K562 (cell line): ENCODE data around the gene SUMO3. TPM values are rescaled to one million over a fixed set of nuclear protein-coding genes. Genes with fewer than 3 reads are reported as not detected.
A peak's percentile ranks its signal among the peaks of the same experiment; 100 is the strongest.

Source experiments
- BHLHE40 ChIP-seq: IDR thresholded peaks from 2 replicates; pipeline ENCODE4 v1.6.1; 2011; ENCODE audit warnings: low read length, improper control_type of control experiment
- CBX8 ChIP-seq: fragments of 200-600 bp; sonication (generic); IDR thresholded peaks from 2 replicates; pipeline ENCODE4 v1.6.1; 2012; ENCODE audit warnings: borderline replicate concordance, mixed run types, low read depth, mild to moderate bottlenecking, moderate library complexity, mixed read lengths, low read length, control low read depth, inconsistent platforms; ENCODE audit not compliant: poor library complexity, severe bottlenecking; ENCODE audit errors: extremely low read depth
- CLOCK ChIP-seq: fragments of 250-450 bp; sonication (Bioruptor Pico); IDR thresholded peaks from 2 replicates; pipeline ENCODE4 v1.4.0; 2020; ENCODE audit warnings: mild to moderate bottlenecking, moderate library complexity, borderline replicate concordance
- EGR1 ChIP-seq: fragments of 450-650 bp; conservative IDR thresholded peaks from 2 replicates; pipeline ENCODE4 v1.6.1; 2017; ENCODE audit warnings: mild to moderate bottlenecking
- FOXM1 ChIP-seq, 2 experiments: fragments of 450-650 bp in 1 of 2; sonication (generic) in 1 of 2; formaldehyde crosslinking in 1 of 2; IDR thresholded peaks; 2 replicates each; pipeline versions ENCODE4 v1.6.1 to v1.9.0; 2017 to 2022; ENCODE audit warnings: low read depth in 2 of 2, mild to moderate bottlenecking in 2 of 2, missing genetic modification reagents in 1 of 2, moderate library complexity in 1 of 2
- HDAC1 ChIP-seq, 2 experiments: fragments of 450-650 bp; IDR thresholded peaks; 2 replicates each; pipeline ENCODE4 v1.6.1; 2016 to 2017; ENCODE audit warnings: inconsistent platforms in 1 of 2, mild to moderate bottlenecking in 1 of 2, moderate library complexity in 1 of 2
- ID3 ChIP-seq, 2 experiments: fragments of 250-450 bp in 1 of 2; fragments of 450-650 bp in 1 of 2; sonication (Bioruptor Pico) in 1 of 2; IDR thresholded peaks; 2 replicates each; pipeline versions ENCODE4 v1.6.1 to v1.8.0; 2016 to 2021; ENCODE audit warnings: mild to moderate bottlenecking in 2 of 2, moderate library complexity in 2 of 2, missing compliant biosample characterization in 1 of 2, missing genetic modification characterization in 1 of 2
- JUND ChIP-seq, 2 experiments: IDR thresholded peaks; 2 replicates in 1 of 2; 3 replicates in 1 of 2; pipeline ENCODE4 v1.6.1; 2011; ENCODE audit warnings: borderline replicate concordance in 2 of 2, low read depth in 2 of 2, low read length in 2 of 2, improper control_type of control experiment in 1 of 2, missing biosample characterization in 1 of 2, missing genetic modification characterization in 1 of 2, missing genetic modification reagents in 1 of 2
- MAFF ChIP-seq: IDR thresholded peaks from 2 replicates; pipeline ENCODE4 v1.6.1; 2012; ENCODE audit warnings: low read length, improper control_type of control experiment
- SMAD4 ChIP-seq: fragments of 250-450 bp; sonication (Bioruptor Pico); conservative IDR thresholded peaks from 2 replicates; pipeline ENCODE4 v1.8.0; 2021; ENCODE audit warnings: inconsistent platforms, mild to moderate bottlenecking, moderate library complexity
- TRIM28 ChIP-seq: fragments of 450-650 bp; IDR thresholded peaks from 2 replicates; pipeline ENCODE4 v1.6.1; 2017
- XRCC5 ChIP-seq: fragments of 200-400 bp; formaldehyde crosslinking; IDR thresholded peaks from 2 replicates; pipeline ENCODE4 v1.6.1; 2017; ENCODE audit warnings: low read depth, mild to moderate bottlenecking, low read length
- ZC3H11A ChIP-seq: IDR thresholded peaks from 2 replicates; pipeline ENCODE4 v1.6.1; 2012; ENCODE audit warnings: low read depth, low read length, improper control_type of control experiment
- ZNF77 ChIP-seq: fragments of 250-450 bp; sonication (Bioruptor Pico); IDR thresholded peaks from 2 replicates; pipeline ENCODE4 v1.5.0; 2020
- polyA plus RNA-seq, 8 experiments: library from polyadenylated mRNA; depleted of rRNA in 4 of 8; stranded (reverse) in 5 of 8; unstranded in 3 of 8; fragments of >200 nt; fragmentation: Nextera tagmentation in 2 of 8; fragmentation: Illumina TruSeq in 1 of 8; extraction: Ambion mirVana in 2 of 8; extraction: Trizol in 1 of 8; gene quantifications; 2 replicates each; pipeline versions ENCODE4 v1.2.1 to v1.2.3, GENCODE V29; 2011 to 2014; ENCODE audit warnings: inconsistent platforms in 1 of 8, missing spikeins in 1 of 8
- total RNA-seq, 7 experiments: library from RNA; depleted of rRNA in 6 of 7; stranded (reverse); fragments of >200 nt in 6 of 7; fragmentation: Illumina TruSeq in 2 of 7; extraction: Trizol in 2 of 7; gene quantifications; 2 replicates each; pipeline versions ENCODE4 v1.2.1 to v1.2.3, GENCODE V29; 2011 to 2021; ENCODE audit warnings: low replicate concordance in 1 of 7
- TF ChIP-seq, protein P1 (sequence below): fragments of 450-650 bp; formaldehyde crosslinking; IDR thresholded peaks from 2 replicates; pipeline ENCODE4 v1.4.0; 2022; ENCODE audit warnings: mild to moderate bottlenecking, moderate library complexity

Gene SUMO3
- total and polyA plus RNA-seq, 9 of the 15 experiments (the other 6 are each of a cell fraction or from before 2014, with no cell fraction given): 13.9 to 143 (median 113) TPM

GRCh38 chr21:44866780-44867179 lies 48.9 kb upstream of the SUMO3 start (continued):
- TF ChIP-seq CBX8 (no peak), ZNF77 (no peak), EGR1 (no peak), FOXM1 (IDR thresholded peaks at IDR 0.05; ENCODE audit: low read depth) (no peak), FOXM1 (CRISPR knock-in tag; IDR thresholded peaks at IDR 0.05; ENCODE audit: low read depth) (no peak), MAFF (peak; percentile 85), HDAC1 (IDR thresholded peaks at IDR 0.05) (0 out of 4 replicates have a peak, but pooled peaks of 1 of the 2 experiments have one; percentile 12), BHLHE40 (no peak), SMAD4 (CRISPR knock-in tag) (no peak), ID3 (CRISPR knock-in tag; IDR thresholded peaks at IDR 0.05) (no peak), ID3 (tag; IDR thresholded peaks at IDR 0.05) (no peak), XRCC5 (no peak), CLOCK (CRISPR knock-in tag) (no peak), ZC3H11A (no peak), TRIM28 (0 out of 2 replicates have a peak, but pooled peaks have one; percentile 32), JUND (IDR thresholded peaks at IDR 0.05; ENCODE audit: borderline replicate concordance, low read depth, low read length) (0 out of 2 replicates have a peak, but pooled peaks have one; percentile 6), JUND (tag; IDR thresholded peaks at IDR 0.05; ENCODE audit: borderline replicate concordance, low read depth, low read length) (no peak)
- TF ChIP-seq, protein P1, sequence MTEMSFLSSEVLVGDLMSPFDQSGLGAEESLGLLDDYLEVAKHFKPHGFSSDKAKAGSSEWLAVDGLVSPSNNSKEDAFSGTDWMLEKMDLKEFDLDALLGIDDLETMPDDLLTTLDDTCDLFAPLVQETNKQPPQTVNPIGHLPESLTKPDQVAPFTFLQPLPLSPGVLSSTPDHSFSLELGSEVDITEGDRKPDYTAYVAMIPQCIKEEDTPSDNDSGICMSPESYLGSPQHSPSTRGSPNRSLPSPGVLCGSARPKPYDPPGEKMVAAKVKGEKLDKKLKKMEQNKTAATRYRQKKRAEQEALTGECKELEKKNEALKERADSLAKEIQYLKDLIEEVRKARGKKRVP (CRISPR knock-in tag): no peak
